Karpas-422 (cell line): Measurements from ENCODE around the gene DDX19B. TPM values are rescaled to one million over a fixed set of nuclear protein-coding genes. Genes with fewer than 3 reads are reported as not detected.
"Not testable (repeated sequence)": the region's sequence is repeated elsewhere in the genome, so short reads cannot be mapped to it uniquely, and the experiment has no call there.

ENCODE experiments used
- DNase-seq: peaks from one replicate; pipeline ENCODE4 v3.0.0-alpha.2; 2015
- H2AFZ ChIP-seq: fragments of 200-600 bp; sonication (generic); 2 replicates; pipeline ENCODE4 v1.6.1; 2014; ENCODE audit warnings: antibody characterized with exemption, low read length, mixed read lengths
- H3K27ac ChIP-seq: fragments of 200-600 bp; sonication (generic); 2 replicates; pipeline ENCODE4 v1.5.1; 2014; ENCODE audit warnings: mild to moderate bottlenecking, low read length, moderate library complexity
- H3K27me3 ChIP-seq: fragments of 200-600 bp; sonication (generic); 2 replicates; pipeline ENCODE4 v1.6.1; 2014; ENCODE audit warnings: low read length, mixed read lengths
- H3K36me3 ChIP-seq: fragments of 200-600 bp; sonication (generic); 2 replicates; pipeline ENCODE4 v1.6.1; 2014; ENCODE audit warnings: low read length, mixed read lengths; ENCODE audit not compliant: insufficient read depth
- H3K4me1 ChIP-seq: fragments of 200-600 bp; sonication (generic); 2 replicates; pipeline ENCODE4 v1.6.1; 2014; ENCODE audit warnings: mild to moderate bottlenecking, low read length, mixed read lengths
- H3K4me2 ChIP-seq: fragments of 200-600 bp; sonication (generic); 2 replicates; pipeline ENCODE4 v1.6.1; 2014; ENCODE audit warnings: low read length, low read depth, mild to moderate bottlenecking; ENCODE audit not compliant: poor library complexity, severe bottlenecking
- H3K4me3 ChIP-seq: fragments of 200-600 bp; sonication (generic); 2 replicates; pipeline ENCODE4 v1.5.1; 2014; ENCODE audit warnings: mild to moderate bottlenecking, antibody characterized with exemption, low read length, mixed read lengths
- H3K79me2 ChIP-seq: fragments of 200-600 bp; sonication (generic); 2 replicates; pipeline ENCODE4 v1.6.1; 2014; ENCODE audit warnings: mild to moderate bottlenecking, low read length, mixed read lengths
- H3K9ac ChIP-seq: fragments of 200-600 bp; sonication (generic); 2 replicates; pipeline ENCODE4 v1.6.0; 2014; ENCODE audit warnings: low read length
- H3K9me2 ChIP-seq: fragments of 200-600 bp; sonication (generic), shearing (Covaris generic); replicated peaks from 2 replicates; pipeline ENCODE4 v1.6.0; 2014; ENCODE audit warnings: mild to moderate bottlenecking, low read length, moderate library complexity; ENCODE audit not compliant: insufficient read depth
- H3K9me3 ChIP-seq: fragments of 300-700, 200-600 bp; sonication (generic); 2 replicates; pipeline ENCODE4 v1.6.1; 2014; ENCODE audit warnings: low read length, mixed read lengths
- H4K20me1 ChIP-seq: fragments of 200-600 bp; sonication (generic); 2 replicates; pipeline ENCODE4 v1.6.1; 2014; ENCODE audit warnings: mild to moderate bottlenecking, antibody characterized with exemption, low read length, low read depth; ENCODE audit not compliant: insufficient read depth
- total RNA-seq: library from RNA; depleted of rRNA; stranded (reverse); fragments of >200 nt; shearing (Covaris generic); gene quantifications from 2 replicates; pipeline ENCODE4 v1.2.3, GENCODE V29; 2014; ENCODE audit warnings: low replicate concordance

The DDX19B gene
- total RNA-seq, 1 experiment from 2014 or later = 63.7 TPM

- H3K79me2 ChIP-seq = peaks cover 19% of the 10 kb centered on the region
- H3K27ac ChIP-seq, DNase-seq, H3K27me3 ChIP-seq, H3K9me2 ChIP-seq, H3K4me2 ChIP-seq, H3K9ac ChIP-seq, H3K9me3 ChIP-seq, H3K4me3 ChIP-seq, H4K20me1 ChIP-seq, H2AFZ ChIP-seq, H3K36me3 ChIP-seq: not testable (repeated sequence)
- H3K4me1 ChIP-seq = peaks cover 17% of the 10 kb centered on the region
Measured at GRCh38 chr16:70292148-70292547, 6.8 kb upstream of the DDX19B start.

GRCh38 chr16:70294385-70295025 lies 4.5 kb upstream of the DDX19B start:
- Histone ChIP-seq H3K9me2 (no peaks in the 10 kb centered on the region), H3K27ac (no peak overlapping the region), H3K9me3 (no peaks in the 10 kb centered on the region), H4K20me1 (no peaks in the 10 kb centered on the region), H3K4me3 (no peak overlapping the region), H3K36me3 (no peaks in the 10 kb centered on the region), H3K4me1 (peaks cover 17% of the 10 kb centered on the region), H3K4me2 (no peak overlapping the region), H3K9ac (no peak overlapping the region), H3K79me2 (peaks cover 8% of the 10 kb centered on the region), H3K27me3 (no peaks in the 10 kb centered on the region), H2AFZ (no peak overlapping the region)
- DNase-seq = no peak

GRCh38 chr16:70295634-70296033 lies 3.4 kb upstream of the DDX19B start:
- no peaks in the 10 kb centered on the region for H3K9me3 ChIP-seq
- no peaks in the 10 kb centered on the region for H4K20me1 ChIP-seq
- peaks cover 3% of the 10 kb centered on the region; the same call in 1 of the 2 replicates for H3K36me3 ChIP-seq
- H2AFZ ChIP-seq = no peak overlapping the region
- no peak overlapping the region for H3K27ac ChIP-seq
- peaks cover 19% of the 10 kb centered on the region for H3K79me2 ChIP-seq
- no peaks in the 10 kb centered on the region for H3K9me2 ChIP-seq
- no peak for DNase-seq
- no peak overlapping the region for H3K9ac ChIP-seq
- no peak overlapping the region for H3K4me2 ChIP-seq
- peaks cover 16% of the 10 kb centered on the region for H3K4me1 ChIP-seq
- H3K27me3 ChIP-seq = no peaks in the 10 kb centered on the region
- H3K4me3 ChIP-seq = no peak overlapping the region

- Histone ChIP-seq H3K36me3 (peaks cover 21% of the 10 kb centered on the region), H2AFZ (no peak overlapping the region), H4K20me1 (no peaks in the 10 kb centered on the region), H3K79me2 (peaks cover 73% of the 10 kb centered on the region), H3K9ac (no peak overlapping the region), H3K9me2 (no peaks in the 10 kb centered on the region), H3K27me3 (no peaks in the 10 kb centered on the region), H3K9me3 (peaks cover 7% of the 10 kb centered on the region; the same call in 1 of the 2 replicates), H3K4me3 (0 out of 2 replicates have a peak overlapping the region, but pooled peaks have one; percentile 6), H3K27ac (no peak overlapping the region), H3K4me2 (no peak overlapping the region), H3K4me1 (peaks cover 15% of the 10 kb centered on the region)
- DNase-seq = no peak
Measured at GRCh38 chr16:70301121-70301520, 2.1 kb downstream of the DDX19B start.

GRCh38 chr16:70302745-70303144 lies 3.8 kb downstream of the DDX19B start:
- Histone ChIP-seq H3K9ac (no peak overlapping the region), H4K20me1 (no peaks in the 10 kb centered on the region), H2AFZ (no peak overlapping the region), H3K4me1 (peaks cover 15% of the 10 kb centered on the region), H3K27ac (no peak overlapping the region), H3K9me2 (no peaks in the 10 kb centered on the region), H3K4me2 (no peak overlapping the region), H3K79me2 (peaks cover 88% of the 10 kb centered on the region), H3K36me3 (peaks cover 28% of the 10 kb centered on the region), H3K4me3 (no peak overlapping the region), H3K27me3 (no peaks in the 10 kb centered on the region), H3K9me3 (peaks cover 7% of the 10 kb centered on the region; the same call in 1 of the 2 replicates)
- no peak for DNase-seq

- no peak overlapping the region for H3K9ac ChIP-seq
- H3K9me3 ChIP-seq = peaks cover 7% of the 10 kb centered on the region; the same call in 1 of the 2 replicates
- no peak overlapping the region for H2AFZ ChIP-seq
- no peaks in the 10 kb centered on the region for H3K27me3 ChIP-seq
- no peak overlapping the region for H3K4me2 ChIP-seq
- H3K36me3 ChIP-seq = peaks cover 28% of the 10 kb centered on the region
- DNase-seq = no peak
- no peaks in the 10 kb centered on the region for H4K20me1 ChIP-seq
- no peak overlapping the region for H3K4me3 ChIP-seq
- peaks cover 91% of the 10 kb centered on the region for H3K79me2 ChIP-seq
- H3K27ac ChIP-seq = no peak overlapping the region
- H3K4me1 ChIP-seq = peaks cover 6% of the 10 kb centered on the region
- H3K9me2 ChIP-seq = no peaks in the 10 kb centered on the region
Measured at GRCh38 chr16:70304892-70305448, 6.0 kb downstream of the DDX19B start.

- Histone ChIP-seq H4K20me1 (0 out of 2 replicates have a peak, but pooled peaks cover 4% of the 10 kb centered on the region), H3K4me3 (no peak overlapping the region), H3K4me1 (no peaks in the 10 kb centered on the region), H3K9me3 (no peaks in the 10 kb centered on the region), H3K36me3 (peaks cover 15% of the 10 kb centered on the region; the same call in 1 of the 2 replicates), H2AFZ (no peak overlapping the region), H3K9ac (no peak overlapping the region), H3K9me2 (no peaks in the 10 kb centered on the region), H3K27me3 (no peaks in the 10 kb centered on the region), H3K79me2 (peaks cover 86% of the 10 kb centered on the region), H3K4me2 (no peak overlapping the region), H3K27ac (no peak overlapping the region)
- no peak for DNase-seq
Measured at GRCh38 chr16:70306880-70307279, 7.9 kb downstream of the DDX19B start.

GRCh38 chr16:70307726-70308125 lies 8.7 kb downstream of the DDX19B start:
- H3K4me1 ChIP-seq, H2AFZ ChIP-seq, H3K4me3 ChIP-seq, H3K27ac ChIP-seq, H3K9me2 ChIP-seq, H3K9me3 ChIP-seq, H3K9ac ChIP-seq, H4K20me1 ChIP-seq, H3K4me2 ChIP-seq, H3K27me3 ChIP-seq, DNase-seq: not testable (repeated sequence)
- Histone ChIP-seq H3K79me2 (peaks cover 86% of the 10 kb centered on the region), H3K36me3 (peaks cover 12% of the 10 kb centered on the region; the same call in 1 of the 2 replicates)
